ENCODE measurements around the gene PRDM4.

The PRDM4 gene

DNA sequence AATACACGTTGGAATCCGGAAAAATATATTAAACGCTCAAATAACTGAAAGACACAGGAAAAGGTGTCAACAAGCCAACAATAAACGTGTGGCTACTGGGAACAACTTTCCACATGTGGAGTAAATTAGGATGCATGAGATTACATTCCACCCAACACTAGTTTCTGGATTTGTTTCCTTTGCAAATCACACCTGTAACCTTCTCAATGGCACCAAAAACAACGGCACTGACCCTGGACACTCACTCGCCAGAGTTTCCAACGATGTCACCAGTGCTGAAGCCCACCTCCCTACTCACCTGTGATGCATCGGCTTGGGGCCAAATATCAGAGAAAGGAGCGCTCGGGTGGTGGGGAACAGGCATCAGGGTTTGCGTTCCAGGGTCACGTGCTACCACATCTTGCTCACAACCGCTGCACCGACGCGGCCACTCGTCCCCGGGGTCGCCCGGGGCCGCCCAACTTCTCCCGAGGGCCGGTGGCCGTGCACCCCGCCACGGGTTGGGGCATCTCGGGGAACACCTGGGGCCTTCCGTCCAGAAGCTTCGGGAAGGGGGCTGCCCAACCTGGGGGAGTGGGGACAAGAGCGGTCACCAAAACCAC, 629 bp downstream of the PRDM4 start:
- no peak for TF ChIP-seq CTCF (IDR thresholded peaks at IDR 0.05; ENCODE audit: borderline replicate concordance, control extremely low read depth, extremely low read depth, insufficient read depth, missing control alignments)
- peak; percentile 50 for DNase-seq (ENCODE audit: low spot score)
- in situ Hi-C loops (cut with MboI; ENCODE audit: low sequenced_read_pairs, unreplicated experiment), result loop anchor here (10.0 kb wide), 1 partner anchor 124 kb away; no protein-coding TSS in a partner anchor

GRCh38 chr12:107759410-107759809, 1.5 kb downstream of the PRDM4 start:
- no peak for DNase-seq (ENCODE audit: low spot score)
- in situ Hi-C loops (cut with MboI; ENCODE audit: low sequenced_read_pairs, unreplicated experiment), result no loop called here
- no peak for TF ChIP-seq CTCF (IDR thresholded peaks at IDR 0.05; ENCODE audit: borderline replicate concordance, control extremely low read depth, extremely low read depth, insufficient read depth, missing control alignments)

DNA sequence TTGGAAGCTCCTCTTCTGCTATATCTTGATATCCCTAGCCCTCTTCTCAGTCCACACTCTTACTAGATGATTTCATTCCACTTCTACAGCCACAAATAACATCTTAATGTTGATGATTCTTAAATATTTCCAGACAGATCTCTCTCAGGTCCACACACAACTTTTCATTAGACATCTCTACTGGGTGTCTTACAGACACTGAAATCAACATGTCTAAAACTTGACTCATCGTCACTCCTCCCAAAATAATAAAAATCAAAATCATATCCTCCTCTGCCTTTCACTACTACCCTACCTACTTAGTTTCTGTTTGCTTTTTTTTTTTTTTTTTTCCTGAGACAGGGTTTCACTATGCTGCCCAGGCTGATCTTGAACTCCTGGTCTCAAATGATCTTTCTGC, 11.9 kb downstream of the PRDM4 start:
- in situ Hi-C loops (cut with MboI; ENCODE audit: low sequenced_read_pairs, unreplicated experiment), result no loop called here
- TF ChIP-seq CTCF (IDR thresholded peaks at IDR 0.05; ENCODE audit: borderline replicate concordance, control extremely low read depth, extremely low read depth, insufficient read depth, missing control alignments), result no peak
- DNase-seq (ENCODE audit: low spot score), result no peak

- no peak for DNase-seq (ENCODE audit: low spot score)
- TF ChIP-seq CTCF (IDR thresholded peaks at IDR 0.05; ENCODE audit: borderline replicate concordance, control extremely low read depth, extremely low read depth, insufficient read depth, missing control alignments), result no peak
- in situ Hi-C loops (cut with MboI; ENCODE audit: low sequenced_read_pairs, unreplicated experiment), result no loop called here
These were observed 12.5 kb downstream of the PRDM4 start for GRCh38 chr12:107748472-107748871.

DNA sequence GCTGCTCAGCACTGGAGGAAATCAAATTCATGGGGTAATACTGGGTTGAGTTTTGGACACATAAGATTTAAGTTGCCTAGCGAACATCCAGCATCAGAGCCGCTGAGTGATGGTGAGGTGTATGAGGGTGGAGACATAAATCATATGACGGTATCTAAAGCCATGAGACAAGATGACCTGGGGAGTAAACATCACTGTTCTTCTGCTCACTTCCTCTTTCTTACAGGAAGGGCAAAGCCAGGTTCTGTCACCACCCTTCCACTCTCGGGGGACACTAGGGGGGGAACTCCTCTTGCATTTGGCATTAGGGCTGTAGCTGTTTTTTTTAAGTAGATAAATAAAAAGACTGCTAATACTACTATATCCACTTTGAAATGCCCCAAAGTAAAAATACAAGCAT, 24.0 kb downstream of the PRDM4 start:
- in situ Hi-C loops (cut with MboI; ENCODE audit: low sequenced_read_pairs, unreplicated experiment), result no loop called here
- DNase-seq (ENCODE audit: low spot score), result peak; percentile 66
- TF ChIP-seq CTCF (IDR thresholded peaks at IDR 0.05; ENCODE audit: borderline replicate concordance, control extremely low read depth, extremely low read depth, insufficient read depth, missing control alignments), result peak; percentile 26

GRCh38 chr12:107735763-107736162, 25.2 kb downstream of the PRDM4 start:
- DNase-seq (ENCODE audit: low spot score), result no peak
- in situ Hi-C loops (cut with MboI; ENCODE audit: low sequenced_read_pairs, unreplicated experiment), result no loop called here
- TF ChIP-seq CTCF (IDR thresholded peaks at IDR 0.05; ENCODE audit: borderline replicate concordance, control extremely low read depth, extremely low read depth, insufficient read depth, missing control alignments), result no peak
